CD4-positive, alpha-beta T cell treated with Interferon gamma for 1 hour (primary cell): ENCODE data around the gene OR11H6.
"Not testable (repeated sequence)": the region's sequence is repeated elsewhere in the genome, so short reads cannot be mapped to it uniquely, and the experiment has no call there.

Experiments
- DNase-seq: peaks from one replicate; pipeline ENCODE4 v3.0.0-alpha.2; 2020

Gene OR11H6

GRCh38 chr14:20264361-20264760, 40.9 kb downstream of the OR11H6 start:
- DNase-seq = not testable (repeated sequence)

GRCh38 chr14:20274062-20274461, 50.6 kb downstream of the OR11H6 start:
- no peak for DNase-seq
